H9 (cell line): Measurements from ENCODE around the gene NEDD4L. TPM values are rescaled to one million over a fixed set of nuclear protein-coding genes. Genes with fewer than 3 reads are reported as not detected.

Experiments
- DNase-seq: peaks from one replicate; pipeline ENCODE4 v3.0.0-alpha.2; 2017
- H2AFZ ChIP-seq: one replicate; pipeline ENCODE4 v1.6.1; 2013; ENCODE audit warnings: mild to moderate bottlenecking, low read length, control low read depth, moderate library complexity
- H2AK5ac ChIP-seq: 2 replicates; pipeline ENCODE4 v1.6.1; 2013; ENCODE audit warnings: low read length, control low read depth, mixed read lengths; ENCODE audit not compliant: insufficient read length
- H2BK120ac ChIP-seq: one replicate; pipeline ENCODE4 v1.6.1; 2013; ENCODE audit warnings: low read depth, mild to moderate bottlenecking, low read length, control low read depth, inconsistent platforms; ENCODE audit not compliant: poor library complexity, severe bottlenecking
- H2BK12ac ChIP-seq: 2 replicates; pipeline ENCODE4 v1.6.1; 2013; ENCODE audit warnings: low read length, control low read depth, mixed read lengths, low read depth; ENCODE audit not compliant: insufficient read length
- H2BK15ac ChIP-seq: 2 replicates; pipeline ENCODE4 v1.6.1; 2013; ENCODE audit warnings: low read depth, low read length, control low read depth
- H2BK20ac ChIP-seq: one replicate; pipeline ENCODE4 v1.6.1; 2013; ENCODE audit warnings: low read depth, mild to moderate bottlenecking, low read length, control low read depth, inconsistent platforms; ENCODE audit not compliant: poor library complexity, severe bottlenecking
- H2BK5ac ChIP-seq: 2 replicates; pipeline ENCODE4 v1.6.1; 2013; ENCODE audit warnings: low read length, control low read depth, mixed read lengths; ENCODE audit not compliant: insufficient read length
- H3K14ac ChIP-seq: 2 replicates; pipeline ENCODE4 v1.6.1; 2013; ENCODE audit warnings: low read length, control low read depth; ENCODE audit not compliant: insufficient read depth
- H3K18ac ChIP-seq: 2 replicates; pipeline ENCODE4 v1.6.1; 2013; ENCODE audit warnings: low read depth, mild to moderate bottlenecking, mixed read lengths, low read length, control low read depth; ENCODE audit not compliant: insufficient read length
- H3K23ac ChIP-seq: 2 replicates; pipeline ENCODE4 v1.6.1; 2013; ENCODE audit warnings: low read length, control low read depth, mixed read lengths, low read depth; ENCODE audit not compliant: insufficient read length
- H3K23me2 ChIP-seq: 2 replicates; pipeline ENCODE4 v1.6.1; 2013; ENCODE audit warnings: low read depth, mild to moderate bottlenecking, mixed read lengths, low read length, control low read depth; ENCODE audit not compliant: insufficient read length, poor library complexity, severe bottlenecking
- H3K27ac ChIP-seq: 2 replicates; pipeline ENCODE4 v1.5.1; 2013; ENCODE audit warnings: low read length, control low read depth, mixed read lengths, low read depth; ENCODE audit not compliant: insufficient read length
- H3K27me3 ChIP-seq: 2 replicates; pipeline ENCODE4 v1.6.1; 2013; ENCODE audit warnings: low read length, control low read depth, inconsistent platforms; ENCODE audit not compliant: insufficient read depth
- H3K4ac ChIP-seq: 2 replicates; pipeline ENCODE4 v1.6.1; 2013; ENCODE audit warnings: low read depth, mild to moderate bottlenecking, control low read depth, inconsistent platforms, low read length, moderate library complexity
- H3K4me1 ChIP-seq: 2 replicates; pipeline ENCODE4 v1.6.1; 2013; ENCODE audit warnings: low read length, control low read depth, inconsistent platforms; ENCODE audit not compliant: insufficient read depth
- H3K4me2 ChIP-seq: 2 replicates; pipeline ENCODE4 v1.6.1; 2013; ENCODE audit warnings: low read length, control low read depth, mixed read lengths; ENCODE audit not compliant: insufficient read length, insufficient read depth
- H3K56ac ChIP-seq: 2 replicates; pipeline ENCODE4 v1.6.1; 2013; ENCODE audit warnings: low read depth, mild to moderate bottlenecking, mixed read lengths, low read length, control low read depth; ENCODE audit not compliant: insufficient read length
- H3K79me1 ChIP-seq: 2 replicates; pipeline ENCODE4 v1.6.1; 2013; ENCODE audit warnings: low read depth, mild to moderate bottlenecking, moderate library complexity, low read length, control low read depth, inconsistent platforms; ENCODE audit not compliant: insufficient read depth, poor library complexity, severe bottlenecking
- H3K79me2 ChIP-seq: 2 replicates; pipeline ENCODE4 v1.6.1; 2013; ENCODE audit warnings: low read length, control low read depth, inconsistent platforms; ENCODE audit not compliant: insufficient read depth
- H3K9ac ChIP-seq: 2 replicates; pipeline ENCODE4 v1.6.1; 2013; ENCODE audit warnings: low read length, control low read depth, mixed read lengths; ENCODE audit not compliant: insufficient read length; ENCODE audit errors: extremely low read depth
- H3K9me3 ChIP-seq: one replicate; pipeline ENCODE4 v1.6.1; 2013; ENCODE audit warnings: low read depth, low read length, inconsistent platforms; ENCODE audit not compliant: control insufficient read depth
- H3T11ph ChIP-seq: one replicate; pipeline ENCODE4 v1.6.1; 2013; ENCODE audit warnings: mild to moderate bottlenecking, low read length, control low read depth, inconsistent platforms
- H4K20me1 ChIP-seq: one replicate; pipeline ENCODE4 v1.6.1; 2013; ENCODE audit not compliant: control insufficient read depth, insufficient read length, insufficient read depth
- H4K5ac ChIP-seq: 2 replicates; pipeline ENCODE4 v1.6.1; 2013; ENCODE audit warnings: low read depth, mild to moderate bottlenecking, mixed read lengths, low read length, control low read depth; ENCODE audit not compliant: insufficient read length
- H4K8ac ChIP-seq: replicated peaks from 2 replicates; pipeline ENCODE4 v1.6.1; 2013; ENCODE audit warnings: low read length, control low read depth, mixed read lengths, low read depth; ENCODE audit not compliant: insufficient read length
- H4K91ac ChIP-seq: 2 replicates; pipeline ENCODE4 v1.6.1; 2013; ENCODE audit warnings: low read depth, mild to moderate bottlenecking, moderate library complexity, mixed read lengths, low read length, control low read depth; ENCODE audit not compliant: insufficient read length
- H3K27ac Mint-ChIP-seq, 3 experiments: 2 replicates in 2 of 3; 3 replicates in 1 of 3; pipeline ENCODE4 v1.8.0; 2020 to 2021; ENCODE audit warnings: mixed read lengths in 3 of 3, mild to moderate bottlenecking in 1 of 3, moderate library complexity in 1 of 3
- H3K27me3 Mint-ChIP-seq: 2 replicates; pipeline ENCODE4 v1.8.0; 2021; ENCODE audit warnings: low read depth, mild to moderate bottlenecking, moderate library complexity, mixed read lengths
- H3K36me3 Mint-ChIP-seq, 3 experiments: 2 replicates in 2 of 3; 3 replicates in 1 of 3; pipeline ENCODE4 v1.8.0; 2020 to 2021; ENCODE audit warnings: low read depth in 3 of 3, mixed read lengths in 3 of 3; ENCODE audit not compliant: insufficient read depth in 1 of 3
- H3K4me1 Mint-ChIP-seq, 2 experiments: 2 replicates each; pipeline ENCODE4 v1.8.0; 2020; ENCODE audit warnings: mixed read lengths in 2 of 2
- H3K4me3 Mint-ChIP-seq, 2 experiments: 2 replicates in 1 of 2; 3 replicates in 1 of 2; pipeline ENCODE4 v1.8.0; 2020 to 2021; ENCODE audit warnings: mild to moderate bottlenecking in 2 of 2, mixed read lengths in 2 of 2, moderate library complexity in 1 of 2
- H3K9me3 Mint-ChIP-seq, 2 experiments: 2 replicates in 1 of 2; 3 replicates in 1 of 2; pipeline ENCODE4 v1.8.0; 2020; ENCODE audit warnings: mild to moderate bottlenecking in 2 of 2, mixed read lengths in 2 of 2, moderate library complexity in 1 of 2
- CTCF ChIP-seq: fragments of 200-600 bp; sonication (generic); conservative IDR thresholded peaks from 3 replicates; pipeline ENCODE4 v1.8.0; 2021; ENCODE audit warnings: antibody characterized with exemption, mild to moderate bottlenecking
- WGBS: extraction: QIAGEN DNeasy Blood & Tissue Kit; methylation state at CpG from one replicate; pipeline ENCODE4 v1.1.7; 2013; ENCODE audit warnings: missing lambda C conversion rate, low lambda C conversion rate, mixed read lengths; ENCODE audit not compliant: insufficient read length; ENCODE audit errors: extremely low coverage; 5-methylcytosine and 5-hydroxymethylcytosine counted together
- total RNA-seq: library from RNA; stranded (reverse); gene quantifications from 2 replicates; pipeline ENCODE4 v1.2.1, GENCODE V29; 2021

NEDD4L gene
- total RNA-seq, 1 experiment from 2014 or later: 76.3 TPM

- TF ChIP-seq CTCF: no peak
- Histone ChIP-seq H4K8ac (no peak overlapping the region), H3K4me1 (no peaks in the 10 kb centered on the region; the same call in 1 of the 2 replicates), H3K4me2 (no peak overlapping the region), H3K27me3 (no peaks in the 10 kb centered on the region), H2BK15ac (no peak overlapping the region), H3K23ac (no peak overlapping the region), H2BK12ac (no peak overlapping the region), H3K4ac (no peak overlapping the region), H3T11ph (no peak overlapping the region), H3K14ac (no peak overlapping the region), H2AFZ (no peak overlapping the region), H3K9ac (no peak overlapping the region), H4K20me1 (no peaks in the 10 kb centered on the region), H3K79me1 (no peaks in the 10 kb centered on the region), H3K18ac (no peak overlapping the region), H2BK120ac (no peak overlapping the region), H3K79me2 (peaks cover 2% of the 10 kb centered on the region; the same call in 1 of the 2 replicates), H2BK5ac (no peak overlapping the region), H4K5ac (no peak overlapping the region), H4K91ac (no peak overlapping the region), H3K56ac (no peak overlapping the region), H2AK5ac (no peak overlapping the region), H3K27ac (no peak overlapping the region), H3K23me2 (no peaks in the 10 kb centered on the region), H3K9me3 (no peaks in the 10 kb centered on the region), H2BK20ac (no peak overlapping the region)
- DNase-seq: peak; percentile 56
- Mint-ChIP-seq H3K27me3 (no peaks in the 10 kb centered on the region), H3K27ac (peak overlapping the region in 2 of 3 experiments; percentile 7 to 32; a peak in 1 of 7 replicates), H3K4me3 (no peak overlapping the region), H3K4me1 (peaks cover 34% of the 10 kb centered on the region in 2 experiments), H3K9me3 (no peaks in the 10 kb centered on the region), H3K36me3 (peaks cover 0 to 6% (median 4%) of the 10 kb centered on the region in 3 experiments; a peak in 4 of 7 replicates)
- no CpG with 5 or more reads among the region's 12 CpGs for WGBS
Observed at GRCh38 chr18:58174285-58174684, 130.3 kb downstream of the NEDD4L start.
